Daoy (cell line): ENCODE measurements around the gene HINFP. TPM values are rescaled to one million over a fixed set of nuclear protein-coding genes. Genes with fewer than 3 reads are reported as not detected.
"Not testable (repeated sequence)": the region's sequence is repeated elsewhere in the genome, so short reads cannot be mapped to it uniquely, and the experiment has no call there.

Experiments used
- DNase-seq: peaks from one replicate; pipeline ENCODE4 v3.0.0-alpha.2; 2015; ENCODE audit warnings: low read depth
- total RNA-seq: library from RNA; depleted of rRNA; stranded (reverse); fragments of >200 nt; shearing (Covaris generic); gene quantifications from 2 replicates; pipeline ENCODE4 v1.2.3, GENCODE V29; 2014

Gene HINFP
- total RNA-seq, 1 experiment from 2014 or later = 14.4 TPM

- DNase-seq = peak; percentile 19
These were observed 34.5 kb downstream of the HINFP start for GRCh38 chr11:119155733-119156492.

- DNase-seq = no peak
These were observed 35.1 kb downstream of the HINFP start for GRCh38 chr11:119156496-119156895.

GRCh38 chr11:119157063-119157462, 35.7 kb downstream of the HINFP start:
- DNase-seq = no peak

GRCh38 chr11:119158467-119158866, 37.1 kb downstream of the HINFP start:
- DNase-seq = no peak

- DNase-seq = no peak
These were observed 38.8 kb downstream of the HINFP start for GRCh38 chr11:119160151-119160550.

- no peak for DNase-seq
These were observed 40.5 kb downstream of the HINFP start for GRCh38 chr11:119161871-119162270.

- DNase-seq = peak; percentile 72
These were observed 45.1 kb downstream of the HINFP start for GRCh38 chr11:119166368-119167076.

GRCh38 chr11:119167077-119167458, 45.7 kb downstream of the HINFP start:
- DNase-seq = not testable (repeated sequence)

GRCh38 chr11:119167933-119168332, 46.6 kb downstream of the HINFP start:
- peak; percentile 23 for DNase-seq

GRCh38 chr11:119168471-119169281, 47.3 kb downstream of the HINFP start, which contains the start of gene NLRX1:
Gene NLRX1 (plus strand): TSS chr11:119168725. CDS start chr11:119171404, 2,679 bp downstream.
- DNase-seq = peak; percentile 86

GRCh38 chr11:119169282-119169719, 47.9 kb downstream of the HINFP start:
- peak; percentile 51 for DNase-seq

GRCh38 chr11:119172513-119172912, 51.1 kb downstream of the HINFP start:
- DNase-seq = no peak

- DNase-seq = no peak
These were observed 52.1 kb downstream of the HINFP start for GRCh38 chr11:119173453-119173852.

- peak; percentile 37 for DNase-seq
These were observed 54.2 kb downstream of the HINFP start for GRCh38 chr11:119175493-119176077.

- no peak for DNase-seq
These were observed 56.8 kb downstream of the HINFP start for GRCh38 chr11:119178166-119178680.

GRCh38 chr11:119179342-119179741, 58.0 kb downstream of the HINFP start:
- no peak for DNase-seq

- no peak for DNase-seq
These were observed 58.6 kb downstream of the HINFP start for GRCh38 chr11:119179983-119180382.

- no peak for DNase-seq
These were observed 59.6 kb downstream of the HINFP start for GRCh38 chr11:119180729-119181676.

GRCh38 chr11:119181677-119182412, 60.5 kb downstream of the HINFP start:
- no peak for DNase-seq

- DNase-seq = not testable (repeated sequence)
These were observed 63.0 kb downstream of the HINFP start for GRCh38 chr11:119184399-119184798.
